Activated T-helper 9 cell treated with anti-CD3 and anti-CD28 coated beads, Interleukin-2, amount 50 U/mL, for 16 hours (primary cell): Measurements from ENCODE around the gene WDFY4.

Experiments
- DNase-seq: peaks from one replicate; pipeline ENCODE4 v3.0.0-alpha.2; 2020; ENCODE audit warnings: low read depth

The WDFY4 gene

DNA sequence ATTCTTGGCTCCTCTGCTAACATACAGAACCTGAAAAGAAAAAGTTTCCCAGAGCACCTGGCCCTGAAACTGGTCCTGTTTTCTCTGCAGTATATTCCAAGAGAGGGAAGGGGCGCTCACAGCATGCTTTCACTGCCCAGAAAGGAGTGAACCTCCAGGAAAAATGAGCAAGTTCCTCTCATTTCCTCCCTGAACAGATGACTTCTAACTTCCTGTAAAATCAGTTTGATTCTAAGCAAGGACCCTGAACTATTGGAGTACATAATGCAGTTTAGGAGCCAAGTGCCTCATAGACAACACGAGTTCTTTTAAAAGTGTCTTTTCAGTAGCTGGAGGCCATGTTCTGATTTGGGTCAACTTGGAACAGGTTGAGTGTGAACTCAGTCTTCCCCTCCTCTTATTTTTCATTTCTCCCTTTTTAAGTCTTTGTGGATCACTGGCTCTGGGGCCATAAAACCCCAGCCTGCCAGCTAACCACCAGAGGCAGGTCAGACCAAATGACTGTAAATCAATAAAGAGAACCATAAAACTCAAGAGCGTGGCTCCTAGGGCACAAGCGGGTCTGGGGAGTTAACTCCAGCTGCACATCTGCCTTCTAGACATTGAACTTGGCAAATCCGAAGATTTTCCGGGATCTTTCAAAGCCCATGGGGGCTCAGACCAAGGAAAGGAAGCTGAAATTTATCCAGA, 260.9 kb downstream of the WDFY4 start:
- no peak for DNase-seq

GRCh38 chr10:48946332-48946731, 261.7 kb downstream of the WDFY4 start:
- no peak for DNase-seq

DNA sequence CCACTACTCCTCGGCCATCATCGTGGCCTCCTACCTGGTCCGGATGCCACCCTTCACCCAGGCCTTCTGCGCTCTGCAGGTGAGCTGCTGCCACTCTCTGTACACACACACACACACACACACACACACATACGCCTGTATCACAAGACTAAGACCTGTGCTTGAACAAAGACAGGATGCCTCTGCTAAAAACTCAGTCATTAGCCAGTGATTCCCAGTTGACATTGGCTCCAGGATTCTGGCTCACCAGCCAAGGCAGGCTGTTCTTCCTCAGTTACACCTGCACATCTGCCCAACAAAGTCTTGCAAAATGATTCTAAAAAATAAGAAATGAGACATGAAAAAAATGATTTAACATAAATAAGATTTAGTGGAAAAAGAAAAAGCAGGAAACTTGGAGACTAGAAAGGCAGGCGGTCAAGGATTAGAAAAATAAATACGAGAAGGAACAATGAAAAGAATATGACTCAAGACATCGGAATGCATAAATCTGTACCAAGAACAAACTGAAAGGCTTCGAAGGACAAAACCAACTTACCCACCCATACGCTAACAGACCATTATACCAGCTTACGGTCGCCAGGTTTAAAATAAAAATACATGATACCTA, 262.3 kb downstream of the WDFY4 start:
- DNase-seq = no peak

GRCh38 chr10:48947690-48948469, 263.2 kb downstream of the WDFY4 start:
- no peak for DNase-seq

GRCh38 chr10:48948470-48949037, 263.9 kb downstream of the WDFY4 start:
- DNase-seq = no peak

GRCh38 chr10:48951707-48952106, 267.0 kb downstream of the WDFY4 start:
- no peak for DNase-seq

- DNase-seq = no peak
Measured at GRCh38 chr10:48957361-48958151, 272.9 kb downstream of the WDFY4 start.

GRCh38 chr10:48958598-48959190, 274.0 kb downstream of the WDFY4 start:
- no peak for DNase-seq

GRCh38 chr10:48964038-48964437, 279.4 kb downstream of the WDFY4 start:
- DNase-seq = no peak

DNA sequence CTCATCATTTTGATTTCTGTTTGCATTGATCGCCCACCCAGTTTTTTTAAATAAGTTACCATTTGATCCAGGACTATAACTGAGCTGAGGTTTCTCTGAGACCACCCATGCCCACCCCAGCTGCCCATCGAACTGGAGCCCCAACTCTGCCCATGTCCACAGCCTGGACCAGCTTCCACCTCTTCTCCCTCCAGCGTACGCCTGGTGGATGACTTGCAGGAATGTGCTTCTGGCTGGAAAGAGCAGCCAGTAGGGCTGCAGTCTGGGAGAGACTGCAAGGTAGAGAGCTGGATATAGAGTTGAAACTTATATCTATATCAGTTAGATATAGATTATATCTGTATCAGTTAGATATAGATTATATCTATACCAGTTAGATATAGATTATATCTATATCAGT, 280.8 kb downstream of the WDFY4 start:
- DNase-seq = no peak

GRCh38 chr10:48968036-48968435, 283.4 kb downstream of the WDFY4 start:
- DNase-seq = no peak

DNA sequence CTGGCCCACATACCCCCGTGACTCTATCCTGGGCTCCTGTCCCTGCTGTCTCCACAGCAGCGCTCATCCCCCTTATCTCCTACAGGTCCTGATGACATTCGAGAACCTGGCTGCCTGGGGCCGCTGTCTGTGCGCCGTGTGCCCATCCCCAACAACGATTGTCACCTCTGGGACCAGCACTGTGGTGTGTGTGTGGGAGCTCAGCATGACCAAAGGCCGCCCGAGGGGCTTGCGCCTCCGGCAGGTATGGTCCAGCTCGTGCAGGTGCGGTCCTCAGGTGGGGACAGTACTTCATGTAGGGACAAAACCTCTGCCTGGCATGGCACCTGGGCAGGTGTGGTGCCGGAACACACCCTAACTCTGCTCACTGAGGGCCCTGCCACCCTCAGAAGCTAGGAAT, 285.4 kb downstream of the WDFY4 start:
- no peak for DNase-seq

DNA sequence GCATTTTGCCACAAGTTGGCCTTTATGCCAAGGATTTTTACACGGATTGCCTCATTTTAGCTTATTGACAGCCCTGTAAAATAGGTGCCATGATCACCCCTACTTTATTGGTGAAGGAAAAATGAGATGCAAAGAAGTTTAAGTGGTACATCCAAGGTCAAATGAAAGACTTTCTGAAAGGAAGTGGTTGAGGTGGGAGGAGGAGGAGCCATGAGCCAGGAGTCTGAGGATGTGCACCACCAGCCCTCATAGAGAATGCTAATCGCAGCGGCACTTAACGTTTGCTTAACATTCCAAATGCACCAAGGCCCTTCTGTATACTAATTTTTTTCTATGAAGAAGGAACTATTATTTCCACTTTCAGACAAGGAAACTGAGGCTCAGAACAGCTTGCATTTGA, 286.0 kb downstream of the WDFY4 start:
- DNase-seq = no peak

DNA sequence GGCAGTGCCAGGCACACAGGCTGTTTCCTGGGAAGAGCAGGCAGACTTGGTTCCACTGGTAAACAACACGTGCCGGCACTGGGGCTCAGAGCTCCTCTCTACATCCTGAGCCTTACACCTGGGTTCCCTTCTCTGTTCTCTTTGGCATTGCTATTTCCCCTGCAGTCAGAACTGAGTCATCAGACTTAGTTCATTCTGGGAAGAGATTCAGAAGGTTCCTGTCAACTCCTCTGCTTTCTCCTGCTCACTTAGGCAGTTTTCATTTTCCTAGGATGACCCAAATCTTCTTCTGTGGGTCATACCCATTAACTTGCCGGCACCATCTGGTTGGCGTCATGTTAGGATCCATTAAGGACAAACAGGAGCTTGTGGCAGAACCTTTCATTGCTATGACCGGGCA, 288.4 kb downstream of the WDFY4 start:
- DNase-seq = no peak

DNA sequence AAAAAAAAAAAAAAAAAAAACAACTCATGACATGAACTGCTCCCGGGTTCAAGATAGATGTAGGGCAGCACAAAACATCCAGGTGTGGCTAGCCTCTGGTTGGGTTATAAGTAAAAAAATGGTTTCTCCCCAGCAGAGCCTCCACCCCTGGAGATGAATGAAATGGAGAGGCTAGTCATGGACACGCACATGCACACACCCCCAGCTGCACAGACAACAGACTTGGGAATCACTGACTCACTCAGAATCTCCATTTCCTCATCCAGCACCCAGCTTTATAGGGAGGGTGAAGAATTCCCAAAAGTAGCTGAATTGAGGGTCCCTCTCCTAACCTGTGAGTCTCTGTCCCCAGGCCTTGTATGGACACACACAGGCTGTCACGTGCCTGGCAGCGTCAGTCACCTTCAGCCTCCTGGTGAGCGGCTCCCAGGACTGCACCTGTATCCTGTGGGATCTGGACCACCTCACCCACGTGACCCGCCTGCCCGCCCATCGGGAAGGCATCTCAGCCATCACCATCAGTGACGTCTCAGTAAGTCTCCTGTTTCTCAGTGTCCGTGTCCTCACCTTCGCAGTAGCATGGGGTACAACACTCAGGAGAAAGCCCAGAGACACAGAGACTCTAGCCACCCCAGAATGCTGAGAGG, 290.0 kb downstream of the WDFY4 start:
- DNase-seq = no peak

DNA sequence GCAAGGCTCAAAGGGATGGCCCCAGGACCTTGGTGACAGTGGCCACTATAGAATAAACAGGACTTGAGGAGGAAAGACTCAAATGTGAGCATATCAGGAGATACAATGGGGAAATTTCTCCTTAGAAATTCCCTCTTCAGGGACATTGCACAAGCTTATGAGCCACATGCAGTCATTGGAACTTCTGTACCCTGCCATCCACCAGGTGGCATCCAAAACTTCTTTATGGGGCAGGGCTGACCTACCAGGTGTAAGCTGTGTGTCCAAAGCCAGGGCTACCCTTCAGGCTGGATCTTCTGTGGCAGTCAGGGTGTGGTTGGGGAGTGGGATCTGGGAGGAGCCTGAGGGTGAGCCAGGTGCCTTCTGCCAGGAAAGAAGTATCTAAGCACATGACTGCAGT, 291.5 kb downstream of the WDFY4 start:
- DNase-seq = no peak

DNA sequence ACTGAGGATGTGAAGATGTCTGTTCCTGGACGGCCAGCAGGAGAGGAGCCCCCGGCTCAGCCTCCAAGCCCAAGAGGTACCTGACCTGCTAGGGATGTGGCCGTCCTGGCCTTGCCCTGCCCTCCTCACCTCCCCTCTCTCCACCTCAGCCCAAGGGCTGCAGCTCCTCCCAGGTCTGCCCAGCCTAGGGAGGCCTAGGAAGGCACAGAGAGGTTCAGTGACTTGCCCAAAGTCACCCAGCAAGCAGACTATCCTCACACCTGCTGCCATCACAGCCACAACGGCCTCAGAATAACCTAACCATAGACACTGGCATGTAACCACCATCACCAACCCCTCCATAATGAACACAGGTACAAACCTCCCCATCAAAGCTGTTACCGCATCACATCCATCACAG, 293.6 kb downstream of the WDFY4 start:
- DNase-seq = no peak

- DNase-seq = peak; percentile 8
Measured at GRCh38 chr10:48981310-48981907, 296.7 kb downstream of the WDFY4 start.

DNA sequence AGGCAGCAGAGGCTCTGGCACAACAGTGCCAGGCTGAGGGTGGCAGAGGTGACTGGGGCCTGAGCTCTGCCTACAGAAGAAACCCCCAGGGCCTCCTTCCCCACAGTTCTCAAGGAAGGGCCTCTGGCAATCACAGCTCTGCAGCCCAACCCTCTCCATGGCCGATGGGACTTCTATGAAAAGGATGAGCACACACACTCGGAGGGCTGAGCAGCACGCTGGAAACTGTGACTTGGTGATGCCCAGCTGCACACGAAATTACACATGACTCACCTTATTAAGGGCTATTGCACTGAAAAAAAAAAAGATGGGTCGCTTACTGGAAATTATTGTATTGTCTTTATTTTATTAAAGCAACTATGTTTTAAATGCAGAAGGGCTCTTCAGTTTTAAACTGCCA, 297.9 kb downstream of the WDFY4 start:
- DNase-seq = no peak

GRCh38 chr10:48983648-48984351, 299.1 kb downstream of the WDFY4 start:
- DNase-seq = no peak
